Measurements from ENCODE around the gene P4HTM.

Gene P4HTM

DNA sequence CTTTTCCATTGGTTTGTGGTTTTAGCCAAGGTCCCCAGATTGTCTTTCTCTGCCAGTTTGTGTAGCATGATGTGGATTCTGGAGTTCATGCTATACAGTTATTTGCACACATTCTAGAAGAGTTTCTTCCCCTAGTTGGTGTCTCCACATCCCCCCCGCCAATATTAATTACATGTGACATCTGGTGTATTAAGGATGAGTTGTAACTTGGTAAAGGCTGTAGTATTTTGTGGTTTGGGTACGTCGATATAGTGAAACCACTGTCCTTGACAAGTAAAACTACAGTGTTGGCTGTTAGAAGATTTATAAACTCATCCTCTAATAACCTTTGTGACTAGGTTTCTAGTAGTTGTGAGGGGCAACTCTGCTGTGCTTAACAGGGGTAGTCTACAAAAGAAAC lies 23.7 kb upstream of the P4HTM start:
- H3K4me3 ChIP-seq (ENCODE audit: low read depth, low read length) = no peak overlapping the region
- TF ChIP-seq CTCF (IDR thresholded peaks at IDR 0.05; ENCODE audit: low read depth, low read length, missing control alignments) = no peak
- in situ Hi-C loops (cut with HindIII; ENCODE audit: low sequenced_read_pairs) = no loop called here
- no peak for DNase-seq (ENCODE audit: low read depth)

DNA sequence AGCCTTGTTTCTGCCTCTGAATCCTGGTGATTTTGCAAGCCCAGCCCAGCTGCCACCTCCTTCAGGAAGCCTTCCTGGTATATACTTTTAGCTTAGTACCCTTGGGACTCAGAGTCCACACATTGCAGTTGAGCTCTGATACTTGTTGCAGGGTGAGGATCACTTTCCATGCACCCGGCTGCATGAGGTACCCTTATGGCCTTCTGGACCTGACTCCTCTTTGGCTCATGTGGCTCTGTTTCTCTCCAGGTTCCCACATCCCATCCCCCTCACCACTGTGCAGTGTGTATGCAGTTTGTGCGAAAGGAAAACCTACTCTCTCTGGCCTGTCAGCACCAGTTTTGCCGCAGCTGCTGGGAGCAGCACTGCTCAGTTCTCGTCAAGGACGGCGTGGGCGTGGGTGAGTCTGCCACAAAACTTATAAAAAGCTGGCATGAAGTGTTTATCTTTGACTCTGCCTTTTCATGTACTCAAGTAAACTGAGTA lies 23.1 kb upstream of the P4HTM start:
- DNase-seq (ENCODE audit: low read depth) = no peak
- no peak for TF ChIP-seq CTCF (IDR thresholded peaks at IDR 0.05; ENCODE audit: low read depth, low read length, missing control alignments)
- in situ Hi-C loops (cut with HindIII; ENCODE audit: low sequenced_read_pairs) = no loop called here
- no peak overlapping the region for H3K4me3 ChIP-seq (ENCODE audit: low read depth, low read length)

DNA sequence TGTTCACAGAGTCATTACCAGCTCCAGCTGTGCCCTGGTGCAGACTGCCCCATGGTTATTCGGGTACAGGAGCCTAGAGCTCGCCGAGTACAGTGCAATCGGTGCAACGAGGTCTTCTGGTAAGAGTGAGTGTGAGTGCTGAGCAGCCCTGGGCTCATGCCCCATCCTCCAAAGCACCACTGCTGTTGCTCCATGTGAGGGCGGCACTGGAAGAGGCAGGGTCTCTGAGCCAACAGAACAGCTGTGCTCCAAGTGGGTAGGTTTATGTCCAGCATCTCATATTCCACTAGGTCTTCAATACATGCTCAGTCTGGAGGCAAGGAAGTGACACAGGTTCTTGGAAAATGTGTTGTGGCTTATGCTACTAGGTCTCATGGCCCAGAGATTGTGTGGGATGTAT lies 19.5 kb upstream of the P4HTM start:
- in situ Hi-C loops (cut with HindIII; ENCODE audit: low sequenced_read_pairs) = no loop called here
- no peak overlapping the region for H3K4me3 ChIP-seq (ENCODE audit: low read depth, low read length)
- no peak for DNase-seq (ENCODE audit: low read depth)
- no peak for TF ChIP-seq CTCF (IDR thresholded peaks at IDR 0.05; ENCODE audit: low read depth, low read length, missing control alignments)

- in situ Hi-C loops (cut with HindIII; ENCODE audit: low sequenced_read_pairs) = no loop called here
- H3K4me3 ChIP-seq (ENCODE audit: low read depth, low read length) = no peak overlapping the region
- no peak for DNase-seq (ENCODE audit: low read depth)
- no peak for TF ChIP-seq CTCF (IDR thresholded peaks at IDR 0.05; ENCODE audit: low read depth, low read length, missing control alignments)
These were observed 15.8 kb upstream of the P4HTM start for GRCh38 chr3:48974076-48974864.

GRCh38 chr3:48979451-48979850 lies 10.6 kb upstream of the P4HTM start:
- in situ Hi-C loops (cut with HindIII; ENCODE audit: low sequenced_read_pairs) = no loop called here
- no peak for DNase-seq (ENCODE audit: low read depth)
- TF ChIP-seq CTCF (IDR thresholded peaks at IDR 0.05; ENCODE audit: low read depth, low read length, missing control alignments) = no peak
- H3K4me3 ChIP-seq (ENCODE audit: low read depth, low read length) = no peak overlapping the region

DNA sequence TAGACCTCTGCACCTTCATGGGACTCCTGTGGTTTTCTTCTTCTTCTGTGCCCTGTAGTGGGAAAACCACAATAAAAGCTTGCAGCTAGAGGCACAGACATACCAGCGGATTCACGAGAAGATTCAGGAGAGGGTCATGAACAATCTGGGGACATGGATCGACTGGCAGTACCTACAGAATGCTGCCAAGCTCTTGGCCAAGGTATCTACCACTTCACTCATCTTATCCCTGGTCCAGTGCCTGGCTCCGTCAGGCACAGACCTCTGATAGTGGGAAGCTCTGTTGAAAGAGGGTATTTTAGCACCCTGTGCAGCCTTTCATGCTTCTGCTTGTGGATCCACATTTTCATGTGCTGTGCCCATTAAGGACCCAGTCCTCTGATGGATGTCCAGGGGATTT lies 9.7 kb upstream of the P4HTM start:
- in situ Hi-C loops (cut with HindIII; ENCODE audit: low sequenced_read_pairs) = no loop called here

More for the DNA sequence above, 9.7 kb upstream of the P4HTM start:
- no peak for DNase-seq (ENCODE audit: low read depth)
- no peak for TF ChIP-seq CTCF (IDR thresholded peaks at IDR 0.05; ENCODE audit: low read depth, low read length, missing control alignments)
- H3K4me3 ChIP-seq (ENCODE audit: low read depth, low read length) = no peak overlapping the region
